Fibroblast of skin of left biceps (primary cell): ENCODE measurements around the gene LRRC27.

ENCODE experiments used
- DNase-seq, 2 experiments: peaks; one replicate each; pipeline ENCODE4 v3.0.0-alpha.2; 2013; ENCODE audit warnings: low read depth in 2 of 2

LRRC27 gene

GRCh38 chr10:132390921-132391675 lies 59.1 kb downstream of the LRRC27 start:
- no peak for DNase-seq

DNA sequence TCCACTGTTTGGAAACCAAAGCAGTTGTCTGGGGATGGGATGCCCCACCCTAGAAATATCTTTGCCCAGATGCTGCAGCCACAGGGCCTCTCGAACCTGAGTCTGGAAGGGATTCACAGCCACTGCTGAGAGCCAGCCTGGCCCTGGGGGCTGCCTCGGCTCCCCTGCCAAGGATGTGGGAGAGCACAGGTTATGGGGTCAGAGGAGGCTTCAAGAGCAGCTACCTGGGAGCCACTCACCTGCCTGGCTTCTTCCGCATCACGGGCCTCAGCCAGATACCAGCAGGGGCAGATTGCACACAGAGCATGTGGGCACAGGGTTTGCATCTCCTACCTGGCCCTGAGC lies 59.7 kb downstream of the LRRC27 start:
- DNase-seq: no peak

GRCh38 chr10:132392184-132392800 lies 60.3 kb downstream of the LRRC27 start:
- DNase-seq: no peak

- DNase-seq: no peak
Observed at GRCh38 chr10:132392811-132393694, 61.1 kb downstream of the LRRC27 start.

GRCh38 chr10:132393695-132394181 lies 61.7 kb downstream of the LRRC27 start:
- no peak for DNase-seq

DNA sequence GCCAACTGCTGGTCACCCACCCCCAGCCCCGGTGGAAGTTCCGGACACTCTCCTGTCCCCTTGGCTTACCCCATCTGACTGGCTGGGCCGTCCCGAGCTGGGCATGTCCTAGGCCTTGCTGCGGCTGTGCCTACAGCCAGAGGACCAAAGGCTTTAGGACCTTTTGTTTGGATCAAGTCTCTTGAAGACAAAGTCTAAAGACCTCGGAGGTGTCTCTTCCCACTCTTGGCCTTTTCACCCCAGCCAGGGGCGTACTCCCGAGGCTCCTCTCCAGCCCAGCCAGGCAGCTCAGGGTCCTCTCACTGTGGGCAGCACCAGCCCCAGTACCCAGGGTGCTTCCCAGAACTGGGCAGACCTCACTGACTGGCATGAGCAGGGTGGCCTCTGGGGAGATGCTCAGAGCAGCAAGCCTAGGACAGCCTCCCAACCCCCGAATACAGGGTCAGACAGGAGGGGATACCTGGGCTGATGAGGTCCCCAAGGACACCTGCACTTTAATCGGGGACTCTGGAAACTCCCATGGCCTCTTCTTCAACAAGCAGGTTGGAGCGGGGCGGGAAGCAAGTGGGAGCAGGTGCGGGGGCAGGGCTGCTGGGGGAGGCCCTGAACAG lies 62.3 kb downstream of the LRRC27 start:
- DNase-seq: no peak

- no peak for DNase-seq
Observed at GRCh38 chr10:132394936-132395703, 63.1 kb downstream of the LRRC27 start.

DNA sequence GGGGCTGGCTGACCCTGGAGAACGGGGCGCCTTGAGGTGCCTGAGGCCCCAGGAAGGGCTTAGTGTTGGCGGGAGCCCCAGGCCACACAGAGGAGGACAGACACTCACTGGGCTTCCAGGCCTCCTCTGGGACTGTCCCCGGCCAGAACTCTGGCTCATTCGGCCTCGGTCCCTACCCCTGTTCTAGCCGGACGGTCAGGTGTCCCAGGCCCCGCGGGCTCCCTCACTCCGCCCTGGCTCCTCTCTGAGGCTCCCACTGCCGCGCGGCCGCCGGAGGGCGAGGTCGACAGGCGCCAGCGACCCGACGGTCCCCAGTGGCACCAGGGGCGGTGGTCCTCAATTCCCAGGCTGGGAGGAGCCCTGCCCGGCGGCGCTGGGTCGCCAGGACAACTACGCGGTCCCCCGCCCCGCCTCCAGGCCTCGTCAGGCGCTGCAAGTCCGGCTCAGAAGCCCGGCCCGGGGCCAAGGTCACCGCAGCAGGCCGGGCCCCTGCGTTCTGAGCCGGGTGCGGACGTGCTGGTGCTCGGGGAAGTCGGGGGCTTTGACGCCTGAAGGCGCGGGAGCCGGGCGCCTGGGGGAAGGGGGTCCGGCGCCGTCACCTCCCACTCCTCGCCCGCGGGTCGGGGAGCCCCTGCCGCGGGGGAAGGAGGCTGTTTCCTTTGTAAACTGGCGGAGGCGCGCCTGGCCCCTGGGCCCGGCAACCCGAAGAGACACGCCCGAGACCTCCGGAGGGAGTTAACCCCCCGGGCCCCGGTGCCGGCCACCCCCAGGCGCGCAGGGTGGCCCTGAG lies 63.9 kb downstream of the LRRC27 start:
- no peak for DNase-seq

DNA sequence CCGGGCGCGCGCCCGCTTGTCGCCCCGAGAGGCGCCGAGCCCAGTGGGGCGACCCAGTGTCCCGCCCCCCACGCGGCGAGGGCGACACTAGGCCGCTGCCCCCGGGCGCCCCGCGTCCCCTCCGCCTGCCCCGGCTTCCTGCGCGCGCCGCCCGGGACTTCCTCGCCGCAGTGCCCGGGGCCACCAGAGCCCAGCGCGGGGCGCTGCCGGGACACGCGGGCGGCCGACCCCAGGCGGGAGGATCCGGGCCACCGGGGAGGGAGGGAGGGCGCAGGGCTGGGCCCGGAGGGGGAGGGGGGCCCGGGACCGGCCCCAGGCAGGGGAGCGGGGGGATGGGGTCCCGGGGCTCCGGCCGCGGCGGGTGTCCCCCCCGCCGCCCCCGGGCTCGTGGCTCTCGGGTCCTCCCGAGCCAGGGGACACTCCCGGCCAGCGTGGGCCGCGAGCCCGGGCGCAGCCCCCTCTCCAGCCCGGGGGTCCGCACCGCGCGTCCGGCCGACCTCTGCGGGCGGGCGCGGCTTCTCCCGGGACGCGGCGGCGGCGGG lies 64.6 kb downstream of the LRRC27 start:
- no peak for DNase-seq

- DNase-seq: no peak
Observed at GRCh38 chr10:132397036-132397541, 65.1 kb downstream of the LRRC27 start, which contains the start of gene PWWP2B. Gene PWWP2B, plus strand, starts transcription at chr10:132397200. Its CDS starts 27 bp downstream, at chr10:132397227.

GRCh38 chr10:132397671-132398565 lies 65.9 kb downstream of the LRRC27 start:
- DNase-seq: no peak

DNA sequence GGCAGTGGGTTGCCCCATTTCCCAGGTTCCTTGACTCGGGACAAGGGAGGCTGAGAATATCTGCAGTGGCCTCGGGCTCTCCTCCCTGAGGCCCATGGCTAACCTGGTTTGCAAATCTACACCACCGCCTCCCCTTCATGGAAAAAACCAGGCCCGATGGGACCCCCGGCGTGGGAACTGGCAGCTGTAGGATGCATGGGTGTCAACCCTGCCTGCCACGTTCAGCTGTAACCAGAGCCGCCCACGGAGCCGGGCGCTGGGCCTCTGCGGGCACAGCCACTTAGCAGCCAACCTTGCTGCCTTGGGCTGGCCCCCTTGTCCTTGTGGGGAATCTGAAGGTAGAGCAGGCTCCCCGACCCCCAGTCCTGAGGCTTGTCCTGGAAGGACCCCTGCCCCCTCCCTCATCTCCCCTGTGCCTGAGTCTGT lies 66.6 kb downstream of the LRRC27 start:
- no peak for DNase-seq

DNA sequence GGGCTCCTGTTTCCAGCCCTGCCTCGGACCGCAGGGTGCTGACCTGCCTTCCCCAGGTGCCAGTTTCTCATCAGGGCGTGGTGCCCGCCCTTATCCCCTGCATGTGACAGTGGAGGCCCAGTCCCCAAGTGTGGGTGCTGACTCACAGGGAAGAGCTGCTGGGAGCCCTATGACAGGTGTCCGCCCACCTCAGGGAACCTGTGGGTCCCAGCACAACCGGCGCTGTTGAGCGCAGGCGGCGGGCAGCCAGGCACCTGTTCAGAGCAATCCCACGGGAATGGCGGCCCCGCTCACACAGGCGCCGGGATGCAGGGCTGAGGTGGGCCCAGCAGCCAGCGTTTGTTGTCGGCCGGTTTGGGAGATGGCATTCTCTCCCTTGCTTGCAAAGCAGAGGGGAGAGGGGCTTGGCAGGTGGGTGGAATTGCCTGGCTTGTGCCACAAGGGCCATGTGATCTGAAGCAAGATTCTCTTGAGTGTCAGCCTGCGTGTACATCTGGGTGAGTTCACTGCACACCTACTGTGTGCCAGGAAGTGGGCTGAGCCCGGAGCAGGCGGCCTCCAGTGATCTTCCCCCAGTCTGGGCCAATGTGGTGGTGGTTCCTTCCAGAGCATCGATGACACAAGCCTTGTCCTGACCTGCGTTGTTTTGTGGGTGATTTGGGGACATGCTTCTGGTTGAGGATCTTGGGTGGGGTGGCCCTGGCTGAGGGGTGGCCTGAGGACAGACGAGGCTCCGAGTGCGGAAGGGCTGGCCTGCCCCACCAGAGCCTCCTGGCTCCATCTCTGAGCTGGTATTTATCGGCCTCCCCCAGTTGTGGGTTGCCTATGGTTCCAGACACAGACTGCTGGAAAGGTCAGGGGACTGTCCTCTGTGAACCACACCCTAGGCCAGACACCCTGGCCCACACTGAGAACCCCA lies 67.4 kb downstream of the LRRC27 start:
- DNase-seq: no peak

- DNase-seq: no peak
Observed at GRCh38 chr10:132400041-132400546, 68.1 kb downstream of the LRRC27 start.

DNA sequence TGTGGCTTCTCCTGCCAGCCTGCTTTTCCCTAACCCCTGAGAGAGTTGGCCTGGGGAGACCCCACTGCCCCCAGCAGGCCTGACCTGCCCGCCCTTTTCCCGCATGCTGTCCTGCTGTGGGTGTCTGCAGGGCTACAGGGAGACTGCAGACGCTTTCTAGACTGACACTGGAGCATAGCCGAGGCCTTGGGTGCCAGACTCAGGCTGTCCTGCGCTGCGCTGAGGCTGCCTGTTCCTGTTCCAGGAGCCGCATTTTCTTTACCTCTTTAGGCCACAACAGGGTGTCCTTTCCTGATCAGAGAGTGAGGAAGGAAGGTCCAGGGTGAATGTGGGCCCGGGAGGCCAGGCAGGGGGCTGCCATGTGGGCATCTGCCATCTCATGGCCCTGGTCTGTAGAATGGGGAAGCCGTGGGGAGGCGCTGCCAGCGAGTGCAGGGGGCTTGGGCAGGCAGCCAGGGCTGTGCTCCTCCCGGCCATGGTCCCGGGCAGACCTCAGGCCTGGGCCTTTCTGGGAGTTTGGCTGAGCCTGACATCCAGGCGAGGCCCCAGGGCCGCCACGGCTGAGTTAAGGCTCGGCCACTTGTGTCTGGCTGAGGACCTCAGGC lies 68.7 kb downstream of the LRRC27 start:
- no peak for DNase-seq

DNA sequence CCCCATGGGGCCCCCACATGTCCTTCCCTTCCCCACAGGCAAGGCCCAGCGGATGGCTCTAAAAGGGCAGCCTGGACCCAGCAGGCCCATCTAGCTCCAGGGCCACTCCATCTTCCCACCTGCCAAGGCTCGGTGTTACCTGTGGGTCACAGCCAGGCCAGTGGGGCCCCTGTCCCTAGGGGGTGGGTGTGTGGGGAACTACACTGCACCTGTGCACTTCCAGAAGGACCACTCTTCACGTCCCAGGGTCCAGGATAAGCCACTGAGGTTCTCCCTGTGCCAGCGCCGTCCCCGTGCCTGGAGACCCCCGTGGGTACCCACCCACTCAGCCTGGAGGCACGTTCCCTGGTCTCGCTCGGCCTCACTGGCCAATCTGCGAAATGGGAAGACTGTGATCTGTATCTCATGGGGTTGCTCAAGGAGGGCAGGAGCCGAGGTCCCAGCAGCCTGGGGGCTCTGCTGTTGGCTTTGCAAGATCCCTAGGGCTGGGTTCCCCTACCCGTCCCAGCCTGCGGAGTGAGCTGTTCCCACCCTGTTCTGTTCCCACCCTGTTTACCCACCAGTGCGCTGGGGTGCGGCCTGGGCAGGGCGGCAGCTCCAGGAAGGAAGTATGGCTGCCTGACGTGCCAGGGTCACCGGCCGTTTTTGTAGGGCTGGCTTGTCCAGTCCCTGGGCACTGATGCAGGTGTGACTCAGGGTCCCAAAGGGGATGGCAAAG lies 69.6 kb downstream of the LRRC27 start:
- DNase-seq: no peak
